ELR (cell line): Measurements from ENCODE around the gene DAB2IP.

ENCODE experiments used
- DNase-seq: peaks from one replicate; pipeline ENCODE4 v3.0.0-alpha.2; 2015; ENCODE audit warnings: low read depth

Gene DAB2IP

GRCh38 chr9:121685146-121685794 is 33.8 kb downstream of the DAB2IP start:
- DNase-seq, result no peak

GRCh38 chr9:121685795-121686377 is 34.5 kb downstream of the DAB2IP start:
- no peak for DNase-seq

GRCh38 chr9:121686930-121687541 is 35.6 kb downstream of the DAB2IP start:
- peak; percentile 74 for DNase-seq

- no peak for DNase-seq
These were observed 36.8 kb downstream of the DAB2IP start for GRCh38 chr9:121688146-121688680.

GRCh38 chr9:121688681-121689080 is 37.2 kb downstream of the DAB2IP start:
- DNase-seq, result no peak

- no peak for DNase-seq
These were observed 38.2 kb downstream of the DAB2IP start for GRCh38 chr9:121689461-121690157.

- no peak for DNase-seq
These were observed 38.9 kb downstream of the DAB2IP start for GRCh38 chr9:121690316-121690715.

- no peak for DNase-seq
These were observed 39.3 kb downstream of the DAB2IP start for GRCh38 chr9:121690766-121691165.

GRCh38 chr9:121691890-121692289 is 40.5 kb downstream of the DAB2IP start:
- no peak for DNase-seq

GRCh38 chr9:121692606-121693387 is 41.4 kb downstream of the DAB2IP start:
- peak; percentile 57 for DNase-seq

GRCh38 chr9:121693388-121693670 is 41.9 kb downstream of the DAB2IP start:
- no peak for DNase-seq

GRCh38 chr9:121694001-121694400 is 42.6 kb downstream of the DAB2IP start:
- no peak for DNase-seq

GRCh38 chr9:121694600-121694999 is 43.2 kb downstream of the DAB2IP start:
- DNase-seq, result no peak

GRCh38 chr9:121696930-121697329 is 45.5 kb downstream of the DAB2IP start:
- DNase-seq, result no peak

- DNase-seq, result peak; percentile 79
These were observed 47.5 kb downstream of the DAB2IP start for GRCh38 chr9:121698627-121699570.

GRCh38 chr9:121699571-121700164 is 48.2 kb downstream of the DAB2IP start:
- DNase-seq, result no peak

GRCh38 chr9:121700165-121700831 is 48.9 kb downstream of the DAB2IP start:
- DNase-seq, result peak; percentile 66

- DNase-seq, result no peak
These were observed 49.5 kb downstream of the DAB2IP start for GRCh38 chr9:121700832-121701419.

GRCh38 chr9:121701736-121702261 is 50.4 kb downstream of the DAB2IP start:
- no peak for DNase-seq
